Astrocyte (in vitro differentiated cells and primary cell): ENCODE measurements around the gene PKP4. TPM values are rescaled to one million over a fixed set of nuclear protein-coding genes. Genes with fewer than 3 reads are reported as not detected.

Experiments used
- DNase-seq: peaks from one replicate; pipeline ENCODE4 v3.0.0-alpha.2; 2010; ENCODE audit warnings: low read depth
- FAIRE-seq: peaks from 2 replicates; lab custom pipeline; 2011; peaks lifted over from hg19 to GRCh38; lab: Jason Lieb, UNC
- H2AFZ ChIP-seq: 2 replicates; pipeline ENCODE4 v1.6.0; 2012; ENCODE audit warnings: low read depth, low read length, inconsistent platforms
- H3K27ac ChIP-seq: 2 replicates; pipeline ENCODE4 v1.5.1; 2011; ENCODE audit warnings: low read depth, low read length, inconsistent platforms
- H3K27me3 ChIP-seq: 2 replicates; pipeline ENCODE4 v1.6.0; 2011; ENCODE audit warnings: low read length, inconsistent platforms; ENCODE audit not compliant: insufficient read depth
- H3K36me3 ChIP-seq: 2 replicates; pipeline ENCODE4 v1.5.1; 2011; ENCODE audit warnings: low read length, inconsistent platforms; ENCODE audit not compliant: insufficient read depth
- H3K4me1 ChIP-seq: 2 replicates; pipeline ENCODE4 v1.5.1; 2011; ENCODE audit warnings: low read length, inconsistent platforms; ENCODE audit not compliant: insufficient read depth
- H3K4me2 ChIP-seq: 2 replicates; pipeline ENCODE4 v1.6.0; 2012; ENCODE audit warnings: low read length, inconsistent platforms
- H3K4me3 ChIP-seq: 2 replicates; pipeline ENCODE4 v1.5.1; 2011; ENCODE audit warnings: low read depth, mild to moderate bottlenecking, low read length, inconsistent platforms; ENCODE audit not compliant: insufficient read depth
- H3K79me2 ChIP-seq: 2 replicates; pipeline ENCODE4 v1.6.0; 2012; ENCODE audit warnings: mild to moderate bottlenecking, low read length, inconsistent platforms; ENCODE audit not compliant: insufficient read depth
- H3K9ac ChIP-seq: 2 replicates; pipeline ENCODE4 v1.6.0; 2012; ENCODE audit warnings: mild to moderate bottlenecking, low read length, inconsistent platforms
- H3K9me3 ChIP-seq: 2 replicates; pipeline ENCODE4 v1.5.1; 2012; ENCODE audit warnings: low read depth, mild to moderate bottlenecking, low read length, inconsistent platforms; ENCODE audit not compliant: insufficient read depth
- H4K20me1 ChIP-seq: 2 replicates; pipeline ENCODE4 v1.6.0; 2012; ENCODE audit warnings: low read length, inconsistent platforms; ENCODE audit not compliant: insufficient read depth
- H3K27ac Mint-ChIP-seq: one replicate; pipeline ENCODE4 v1.8.0; 2021; ENCODE audit warnings: mild to moderate bottlenecking, mixed read lengths; ENCODE audit not compliant: unreplicated experiment
- H3K27me3 Mint-ChIP-seq: one replicate; pipeline ENCODE4 v1.8.0; 2021; ENCODE audit warnings: low read depth, mixed read lengths; ENCODE audit not compliant: unreplicated experiment
- H3K36me3 Mint-ChIP-seq: one replicate; pipeline ENCODE4 v1.8.0; 2021; ENCODE audit warnings: low read depth, mixed read lengths; ENCODE audit not compliant: unreplicated experiment
- H3K4me1 Mint-ChIP-seq: one replicate; pipeline ENCODE4 v1.8.0; 2021; ENCODE audit warnings: low read depth, mixed read lengths; ENCODE audit not compliant: unreplicated experiment
- H3K4me3 Mint-ChIP-seq: one replicate; pipeline ENCODE4 v1.8.0; 2021; ENCODE audit warnings: mild to moderate bottlenecking, moderate library complexity, mixed read lengths; ENCODE audit not compliant: unreplicated experiment
- H3K9me3 Mint-ChIP-seq: one replicate; pipeline ENCODE4 v1.8.0; 2021; ENCODE audit warnings: mild to moderate bottlenecking, mixed read lengths; ENCODE audit not compliant: unreplicated experiment
- EZH2 ChIP-seq: IDR thresholded peaks from 2 replicates; pipeline ENCODE4 v1.6.1; 2012; ENCODE audit warnings: mild to moderate bottlenecking, low read length, inconsistent platforms; ENCODE audit not compliant: insufficient read depth
- total RNA-seq: library from RNA; stranded (reverse); gene quantifications from 2 replicates; pipeline ENCODE4 v1.2.1, GENCODE V29; 2021
- TF ChIP-seq, protein P1 (sequence below): IDR thresholded peaks from 2 replicates; pipeline ENCODE4 v1.5.1; 2011; ENCODE audit warnings: low read depth, mild to moderate bottlenecking, inconsistent platforms, low read length, moderate library complexity; ENCODE audit not compliant: insufficient read depth

PKP4 gene
- total RNA-seq, 1 donor from 2014 or later: 38.4 TPM

DNA sequence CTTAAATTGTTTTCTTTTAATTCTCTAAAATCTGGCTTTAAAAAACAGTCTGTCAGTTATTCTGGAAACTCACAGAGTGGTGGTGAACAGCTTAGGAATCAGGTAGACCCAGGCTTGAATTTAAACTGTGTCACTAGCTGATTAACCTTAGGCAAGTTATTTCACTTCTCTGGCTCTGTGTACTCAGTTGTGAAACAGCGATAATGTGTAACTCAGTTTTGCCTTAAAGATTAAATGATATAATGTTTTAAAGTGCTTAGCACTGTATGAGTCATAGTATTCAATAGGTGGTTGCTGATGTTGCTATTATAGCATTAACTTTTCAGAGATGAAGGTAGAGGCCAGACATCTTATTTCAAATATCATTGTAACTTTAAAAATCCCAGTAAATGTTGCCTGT is 40.7 kb downstream of the PKP4 start:
- Histone ChIP-seq H3K27ac (no peak overlapping the region), H4K20me1 (peaks cover 12% of the 10 kb centered on the region), H3K79me2 (peaks cover 51% of the 10 kb centered on the region), H3K4me2 (no peak overlapping the region), H2AFZ (no peak overlapping the region), H3K4me3 (no peak overlapping the region), H3K9me3 (no peaks in the 10 kb centered on the region), H3K27me3 (no peaks in the 10 kb centered on the region), H3K9ac (no peak overlapping the region), H3K36me3 (no peaks in the 10 kb centered on the region), H3K4me1 (peaks cover 4% of the 10 kb centered on the region)
- DNase-seq: peak; percentile 46
- H3K4me1 Mint-ChIP-seq: peaks cover 55% of the 10 kb centered on the region
- no peaks in the 10 kb centered on the region for H3K36me3 Mint-ChIP-seq
- no peaks in the 10 kb centered on the region for H3K27me3 Mint-ChIP-seq
- no peak for FAIRE-seq
- no peak for TF ChIP-seq EZH2
- TF ChIP-seq, protein P1, sequence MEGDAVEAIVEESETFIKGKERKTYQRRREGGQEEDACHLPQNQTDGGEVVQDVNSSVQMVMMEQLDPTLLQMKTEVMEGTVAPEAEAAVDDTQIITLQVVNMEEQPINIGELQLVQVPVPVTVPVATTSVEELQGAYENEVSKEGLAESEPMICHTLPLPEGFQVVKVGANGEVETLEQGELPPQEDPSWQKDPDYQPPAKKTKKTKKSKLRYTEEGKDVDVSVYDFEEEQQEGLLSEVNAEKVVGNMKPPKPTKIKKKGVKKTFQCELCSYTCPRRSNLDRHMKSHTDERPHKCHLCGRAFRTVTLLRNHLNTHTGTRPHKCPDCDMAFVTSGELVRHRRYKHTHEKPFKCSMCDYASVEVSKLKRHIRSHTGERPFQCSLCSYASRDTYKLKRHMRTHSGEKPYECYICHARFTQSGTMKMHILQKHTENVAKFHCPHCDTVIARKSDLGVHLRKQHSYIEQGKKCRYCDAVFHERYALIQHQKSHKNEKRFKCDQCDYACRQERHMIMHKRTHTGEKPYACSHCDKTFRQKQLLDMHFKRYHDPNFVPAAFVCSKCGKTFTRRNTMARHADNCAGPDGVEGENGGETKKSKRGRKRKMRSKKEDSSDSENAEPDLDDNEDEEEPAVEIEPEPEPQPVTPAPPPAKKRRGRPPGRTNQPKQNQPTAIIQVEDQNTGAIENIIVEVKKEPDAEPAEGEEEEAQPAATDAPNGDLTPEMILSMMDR: no peak
- no peaks in the 10 kb centered on the region for H3K9me3 Mint-ChIP-seq
- no peak overlapping the region for H3K4me3 Mint-ChIP-seq
- no peak overlapping the region for H3K27ac Mint-ChIP-seq

DNA sequence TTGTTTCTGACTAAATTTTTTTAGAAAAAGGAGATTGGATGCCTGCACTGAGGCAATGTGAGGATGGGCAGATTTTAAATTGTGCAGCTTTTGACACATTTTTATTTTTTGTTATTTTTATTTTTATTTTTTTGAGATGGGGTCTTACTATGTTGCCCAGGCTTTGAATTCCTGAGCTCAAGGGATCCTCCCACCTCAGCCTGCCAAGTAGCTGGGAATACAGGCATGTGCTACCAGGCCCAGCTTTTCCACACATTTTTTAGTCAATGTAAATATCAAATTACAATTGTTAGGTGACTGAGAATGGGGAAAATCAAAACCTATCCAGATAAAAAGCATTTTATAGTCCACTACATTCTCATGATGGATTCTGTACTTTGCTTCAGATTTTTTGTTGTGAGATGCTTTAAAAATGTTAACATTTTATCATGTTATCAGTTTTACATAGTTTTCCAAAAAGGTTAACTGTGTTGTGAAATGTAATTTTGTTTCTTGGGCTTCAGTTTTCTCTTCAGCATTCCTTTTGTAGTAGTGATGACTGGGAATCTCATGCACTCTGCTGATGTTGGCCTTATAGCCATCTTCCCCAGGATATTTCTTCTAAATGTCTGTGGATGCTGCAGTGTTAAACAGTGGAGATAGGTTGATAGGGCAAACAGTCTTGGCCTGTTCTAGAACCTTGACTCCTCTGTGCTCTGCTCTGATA is 41.4 kb downstream of the PKP4 start:
- DNase-seq (peak; percentile 21), FAIRE-seq (no peak)
- Histone ChIP-seq H3K9me3 (no peaks in the 10 kb centered on the region), H3K4me3 (no peak overlapping the region), H3K27me3 (no peaks in the 10 kb centered on the region), H2AFZ (no peak overlapping the region), H3K4me1 (peaks cover 11% of the 10 kb centered on the region), H3K79me2 (peaks cover 44% of the 10 kb centered on the region), H3K27ac (no peak overlapping the region), H4K20me1 (peaks cover 13% of the 10 kb centered on the region), H3K36me3 (no peaks in the 10 kb centered on the region), H3K4me2 (no peak overlapping the region), H3K9ac (no peak overlapping the region)
- Mint-ChIP-seq H3K4me1 (peaks cover 59% of the 10 kb centered on the region), H3K4me3 (no peak overlapping the region), H3K36me3 (no peaks in the 10 kb centered on the region), H3K9me3 (no peaks in the 10 kb centered on the region), H3K27ac (no peak overlapping the region), H3K27me3 (no peaks in the 10 kb centered on the region)
- TF ChIP-seq EZH2: no peak
- TF ChIP-seq, protein P1: no peak

DNA sequence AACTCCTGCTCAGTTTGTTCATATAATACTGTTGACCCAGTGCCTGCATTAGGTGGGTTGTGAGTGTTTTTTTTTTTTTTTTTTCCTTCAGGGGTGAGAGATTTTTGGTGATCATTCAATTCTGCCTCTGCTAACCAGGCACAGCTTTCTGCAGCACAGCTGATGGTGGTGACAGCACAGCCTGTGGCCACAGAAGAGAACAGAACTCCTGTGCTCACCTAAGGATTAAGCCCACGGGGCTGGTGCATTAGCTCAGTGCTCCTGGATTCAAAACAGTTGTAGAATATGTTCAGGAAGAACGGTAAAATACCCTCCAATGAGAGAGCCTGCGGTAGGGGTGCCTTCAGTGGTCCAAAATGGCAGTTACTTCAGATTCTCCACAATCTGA is 42.0 kb downstream of the PKP4 start:
- FAIRE-seq (no peak), DNase-seq (no peak)
- H3K4me3 Mint-ChIP-seq: no peak overlapping the region
- Histone ChIP-seq H3K9me3 (no peaks in the 10 kb centered on the region), H3K79me2 (peaks cover 41% of the 10 kb centered on the region), H4K20me1 (peaks cover 8% of the 10 kb centered on the region), H3K4me3 (no peak overlapping the region), H3K9ac (no peak overlapping the region), H3K27ac (no peak overlapping the region), H2AFZ (no peak overlapping the region), H3K27me3 (no peaks in the 10 kb centered on the region), H3K4me1 (peaks cover 11% of the 10 kb centered on the region), H3K4me2 (no peak overlapping the region), H3K36me3 (no peaks in the 10 kb centered on the region)
- peaks cover 59% of the 10 kb centered on the region for H3K4me1 Mint-ChIP-seq
- no peaks in the 10 kb centered on the region for H3K9me3 Mint-ChIP-seq
- no peak overlapping the region for H3K27ac Mint-ChIP-seq
- TF ChIP-seq EZH2: no peak
- TF ChIP-seq, protein P1: no peak
- no peaks in the 10 kb centered on the region for H3K36me3 Mint-ChIP-seq
- H3K27me3 Mint-ChIP-seq: no peaks in the 10 kb centered on the region
